DOHH2 (cell line): ENCODE data around the gene SLC7A9.
"Not testable (repeated sequence)": the region's sequence is repeated elsewhere in the genome, so short reads cannot be mapped to it uniquely, and the experiment has no call there.

ENCODE experiments used
- H3F3A ChIP-seq: fragments of 200-600 bp; sonication (generic), shearing (Covaris generic); 2 replicates; pipeline ENCODE4 v1.6.0; 2016; ENCODE audit warnings: antibody characterized with exemption, mild to moderate bottlenecking; ENCODE audit not compliant: control insufficient read depth, insufficient read depth
- H3K27ac ChIP-seq: fragments of 200-600 bp; sonication (generic); 2 replicates; pipeline ENCODE4 v1.5.1; 2014; ENCODE audit warnings: low read depth, mild to moderate bottlenecking, low read length, moderate library complexity
- H3K27me3 ChIP-seq: fragments of 200-600 bp; sonication (generic); 2 replicates; pipeline ENCODE4 v1.6.1; 2014; ENCODE audit warnings: mild to moderate bottlenecking, low read length, mixed read lengths; ENCODE audit not compliant: control insufficient read depth
- H3K36me3 ChIP-seq: fragments of 200-600 bp; sonication (generic); 2 replicates; pipeline ENCODE4 v1.6.1; 2014; ENCODE audit warnings: mild to moderate bottlenecking, low read length, moderate library complexity, mixed read lengths; ENCODE audit not compliant: control insufficient read depth
- H3K4me1 ChIP-seq: fragments of 200-600 bp; sonication (generic); 2 replicates; pipeline ENCODE4 v1.6.1; 2014; ENCODE audit warnings: mild to moderate bottlenecking, low read length, mixed read lengths; ENCODE audit not compliant: control insufficient read depth
- H3K4me2 ChIP-seq: fragments of 200-600 bp; sonication (generic); 2 replicates; pipeline ENCODE4 v1.6.0; 2014; ENCODE audit warnings: mild to moderate bottlenecking, low read length, moderate library complexity
- H3K4me3 ChIP-seq: fragments of 200-600 bp; sonication (generic); 2 replicates; pipeline ENCODE4 v1.5.1; 2014; ENCODE audit warnings: mild to moderate bottlenecking, low read length, mixed read lengths
- H3K79me2 ChIP-seq: fragments of 200-600 bp; sonication (generic); 2 replicates; pipeline ENCODE4 v1.6.1; 2014; ENCODE audit warnings: mild to moderate bottlenecking, low read length, mixed read lengths; ENCODE audit not compliant: control insufficient read depth
- H3K9me2 ChIP-seq: fragments of 200-600 bp; sonication (generic); replicated peaks from 2 replicates; pipeline ENCODE4 v1.6.1; 2014; ENCODE audit warnings: mild to moderate bottlenecking, low read length, mixed read lengths; ENCODE audit not compliant: control insufficient read depth
- H3K9me3 ChIP-seq: fragments of 200-600 bp; sonication (generic); 2 replicates; pipeline ENCODE4 v1.6.1; 2014; ENCODE audit warnings: antibody characterized with exemption, low read length, mixed read lengths; ENCODE audit not compliant: control insufficient read depth, insufficient read depth
- H4K20me1 ChIP-seq: fragments of 200-600 bp; sonication (generic); 2 replicates; pipeline ENCODE4 v1.6.0; 2014; ENCODE audit warnings: low read depth, mild to moderate bottlenecking, antibody characterized with exemption, low read length, moderate library complexity; ENCODE audit not compliant: control insufficient read depth, insufficient read depth
- CTCF ChIP-seq: fragments of 200-600 bp; sonication (generic); IDR thresholded peaks from one replicate; pipeline ENCODE4 v1.5.1; 2014; ENCODE audit warnings: antibody characterized with exemption, mild to moderate bottlenecking, low read depth, low read length; ENCODE audit not compliant: poor library complexity, severe bottlenecking
- EZH2phosphoT487 ChIP-seq: fragments of 200-600 bp; sonication (generic); IDR thresholded peaks from 2 replicates; pipeline ENCODE4 v1.6.1; 2017; ENCODE audit warnings: borderline replicate concordance, mild to moderate bottlenecking, antibody characterized with exemption, low read length, moderate library complexity, mixed read lengths

The SLC7A9 gene

DNA sequence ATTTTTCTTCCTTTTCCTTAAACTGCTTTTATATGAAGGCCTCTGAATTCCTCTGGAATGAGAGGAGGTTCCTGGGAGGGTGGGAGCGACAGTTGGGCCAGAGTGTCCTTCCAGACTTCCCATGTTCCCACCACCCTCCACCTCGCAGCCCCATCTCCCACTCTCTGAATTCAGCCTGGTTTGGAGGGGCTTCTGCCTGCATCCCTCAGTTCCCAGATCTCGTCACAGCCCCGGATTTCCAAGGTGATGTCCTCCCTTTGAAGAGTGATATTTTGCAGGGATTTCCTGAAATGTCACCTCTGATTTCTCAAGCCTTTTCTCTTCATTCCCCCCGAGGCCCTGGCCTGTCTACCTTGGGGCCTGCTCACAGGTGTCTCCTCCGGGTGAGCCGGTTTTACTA lies 16.7 kb upstream of the SLC7A9 start:
- Histone ChIP-seq H3K4me2 (no peak overlapping the region), H3K4me3 (no peak overlapping the region), H3K36me3 (no peaks in the 10 kb centered on the region), H3K79me2 (no peaks in the 10 kb centered on the region), H3K27me3 (no peaks in the 10 kb centered on the region), H4K20me1 (no peaks in the 10 kb centered on the region), H3K4me1 (no peaks in the 10 kb centered on the region), H3K27ac (no peak overlapping the region), H3K9me2 (no peaks in the 10 kb centered on the region), H3K9me3 (no peaks in the 10 kb centered on the region; the same call in 1 of the 2 replicates), H3F3A (no peaks in the 10 kb centered on the region)
- no peak for TF ChIP-seq CTCF
- TF ChIP-seq EZH2phosphoT487: no peak

- not testable (repeated sequence) for H3K4me1 ChIP-seq, H3K27me3 ChIP-seq, H3K36me3 ChIP-seq, H3K4me3 ChIP-seq, H3K9me3 ChIP-seq, H3K4me2 ChIP-seq, H3F3A ChIP-seq, H3K27ac ChIP-seq, H4K20me1 ChIP-seq, H3K9me2 ChIP-seq, H3K79me2 ChIP-seq
Measured at GRCh38 chr19:32885255-32885654, 15.7 kb upstream of the SLC7A9 start.

DNA sequence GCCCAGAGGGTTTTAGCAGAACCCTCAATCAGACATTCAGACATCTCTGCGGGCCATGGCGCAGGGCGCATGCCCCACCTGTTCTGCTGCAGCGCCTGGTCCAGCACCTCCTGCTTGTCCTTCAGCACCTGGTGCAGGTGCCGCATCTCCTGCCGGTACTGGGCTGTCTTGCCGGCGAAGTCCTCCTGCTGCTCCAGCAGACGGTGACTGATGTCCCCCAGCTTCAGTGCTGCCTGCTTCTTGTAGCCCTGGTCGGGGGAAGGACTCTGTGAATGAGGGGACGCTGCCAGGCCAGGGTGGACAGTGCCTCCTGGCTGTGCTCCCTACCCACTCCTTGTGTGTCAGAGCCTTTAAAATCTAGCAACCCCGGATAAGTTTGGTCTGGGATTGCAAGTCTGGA lies 12.2 kb upstream of the SLC7A9 start:
- Histone ChIP-seq H3F3A (no peaks in the 10 kb centered on the region), H3K9me3 (no peaks in the 10 kb centered on the region), H3K4me2 (no peak overlapping the region), H3K4me1 (no peaks in the 10 kb centered on the region), H3K36me3 (no peaks in the 10 kb centered on the region), H3K4me3 (no peak overlapping the region), H3K9me2 (no peaks in the 10 kb centered on the region), H4K20me1 (no peaks in the 10 kb centered on the region), H3K27ac (no peak overlapping the region), H3K27me3 (no peaks in the 10 kb centered on the region), H3K79me2 (no peaks in the 10 kb centered on the region)
- TF ChIP-seq EZH2phosphoT487: no peak
- no peak for TF ChIP-seq CTCF

- Histone ChIP-seq H3K27me3 (no peaks in the 10 kb centered on the region), H4K20me1 (no peaks in the 10 kb centered on the region), H3K4me3 (no peak overlapping the region), H3K79me2 (no peaks in the 10 kb centered on the region), H3K36me3 (no peaks in the 10 kb centered on the region), H3K9me3 (no peaks in the 10 kb centered on the region), H3F3A (no peaks in the 10 kb centered on the region), H3K27ac (no peak overlapping the region), H3K4me1 (no peaks in the 10 kb centered on the region), H3K4me2 (no peak overlapping the region), H3K9me2 (no peaks in the 10 kb centered on the region)
- TF ChIP-seq CTCF (no peak), EZH2phosphoT487 (no peak)
Measured at GRCh38 chr19:32880622-32881021, 11.1 kb upstream of the SLC7A9 start.
